K562 (cell line): ENCODE data around the gene YWHAB. TPM values are rescaled to one million over a fixed set of nuclear protein-coding genes. Genes with fewer than 3 reads are reported as not detected.
A peak's percentile ranks its signal among the peaks of the same experiment; 100 is the strongest.

Experiments used
- CBX8 ChIP-seq: fragments of 200-600 bp; sonication (generic); IDR thresholded peaks from 2 replicates; pipeline ENCODE4 v1.6.1; 2012; ENCODE audit warnings: borderline replicate concordance, mixed run types, low read depth, mild to moderate bottlenecking, moderate library complexity, mixed read lengths, low read length, control low read depth, inconsistent platforms; ENCODE audit not compliant: poor library complexity, severe bottlenecking; ENCODE audit errors: extremely low read depth
- CREB3L1 ChIP-seq: fragments of 450-650 bp; IDR thresholded peaks from 2 replicates; pipeline ENCODE4 v1.6.1; 2014; ENCODE audit warnings: low read depth, mild to moderate bottlenecking, moderate library complexity, borderline replicate concordance
- CREBBP ChIP-seq: IDR thresholded peaks from one replicate; pipeline ENCODE4 v1.6.1; 2012; ENCODE audit warnings: low read depth, mild to moderate bottlenecking, control low read depth, inconsistent platforms, low read length
- FOS ChIP-seq: IDR thresholded peaks from 3 replicates; pipeline ENCODE4 v1.6.1; 2011; ENCODE audit not compliant: insufficient read length; ENCODE audit errors: extremely low read depth
- HEY1 ChIP-seq: fragments of 250-450 bp; sonication (Bioruptor Pico); IDR thresholded peaks from 2 replicates; pipeline ENCODE4 v1.5.0; 2020; ENCODE audit warnings: mild to moderate bottlenecking, moderate library complexity, borderline replicate concordance
- L3MBTL2 ChIP-seq: fragments of 450-650 bp; IDR thresholded peaks from 2 replicates; pipeline ENCODE4 v1.6.1; 2016; ENCODE audit warnings: mild to moderate bottlenecking, moderate library complexity
- LCOR ChIP-seq: sonication (generic); formaldehyde crosslinking; IDR thresholded peaks from 2 replicates; pipeline ENCODE4 v1.8.0; 2022; ENCODE audit warnings: mild to moderate bottlenecking, missing genetic modification reagents
- MCM3 ChIP-seq: fragments of 450-650 bp; IDR thresholded peaks from 2 replicates; pipeline ENCODE4 v1.6.1; 2016
- MCM5 ChIP-seq: fragments of 450-650 bp; IDR thresholded peaks from 2 replicates; pipeline ENCODE4 v1.6.1; 2016; ENCODE audit warnings: low read depth
- MITF ChIP-seq: IDR thresholded peaks from 2 replicates; pipeline ENCODE4 v1.6.1; 2014; ENCODE audit warnings: antibody characterized with exemption
- RERE ChIP-seq: sonication (generic); formaldehyde crosslinking; IDR thresholded peaks from 2 replicates; pipeline ENCODE4 v1.8.0; 2023; ENCODE audit warnings: missing genetic modification reagents, mild to moderate bottlenecking, borderline replicate concordance
- SMARCE1 ChIP-seq: fragments of 450-650 bp; IDR thresholded peaks from 2 replicates; pipeline ENCODE4 v1.7.1; 2016; ENCODE audit warnings: mild to moderate bottlenecking
- polyA plus RNA-seq, 8 experiments: library from polyadenylated mRNA; depleted of rRNA in 4 of 8; stranded (reverse) in 5 of 8; unstranded in 3 of 8; fragments of >200 nt; fragmentation: Nextera tagmentation in 2 of 8; fragmentation: Illumina TruSeq in 1 of 8; extraction: Ambion mirVana in 2 of 8; extraction: Trizol in 1 of 8; gene quantifications; 2 replicates each; pipeline versions ENCODE4 v1.2.1 to v1.2.3, GENCODE V29; 2011 to 2014; ENCODE audit warnings: inconsistent platforms in 1 of 8, missing spikeins in 1 of 8
- total RNA-seq, 7 experiments: library from RNA; depleted of rRNA in 6 of 7; stranded (reverse); fragments of >200 nt in 6 of 7; fragmentation: Illumina TruSeq in 2 of 7; extraction: Trizol in 2 of 7; gene quantifications; 2 replicates each; pipeline versions ENCODE4 v1.2.1 to v1.2.3, GENCODE V29; 2011 to 2021; ENCODE audit warnings: low replicate concordance in 1 of 7

YWHAB gene
- total and polyA plus RNA-seq, 9 of the 15 experiments (the other 6 are each of a cell fraction or from before 2014, with no cell fraction given) = 60.6 to 185 (median 96.1) TPM

GRCh38 chr20:44856856-44857448 is 28.6 kb upstream of the YWHAB start (continued):
- TF ChIP-seq MITF (no peak), CREB3L1 (no peak), SMARCE1 (no peak), CREBBP (no peak), MCM3 (no peak), HEY1 (CRISPR knock-in tag) (no peak), FOS (peak; percentile 42), LCOR (CRISPR knock-in tag) (no peak), RERE (CRISPR knock-in tag) (no peak), MCM5 (no peak), L3MBTL2 (peak; percentile 49; the same call in 1 of the 2 replicates), CBX8 (no peak)
